Neural progenitor cell (in vitro differentiated cells): ENCODE results near the gene TDG.

Experiments
- EZH2 ChIP-seq: fragments of 200-600 bp; sonication (generic); IDR thresholded peaks from 2 replicates; pipeline ENCODE4 v1.6.1; 2017; ENCODE audit warnings: antibody characterized with exemption, mild to moderate bottlenecking, moderate library complexity
- TF ChIP-seq, protein P1 (sequence below): fragments of 200-600 bp; sonication (generic); IDR thresholded peaks from 2 replicates; pipeline ENCODE4 v1.5.1; 2017; ENCODE audit warnings: antibody characterized with exemption, mild to moderate bottlenecking

GRCh38 chr12:103957865-103958388, 7.7 kb upstream of the TDG start:
- TF ChIP-seq, protein P1, sequence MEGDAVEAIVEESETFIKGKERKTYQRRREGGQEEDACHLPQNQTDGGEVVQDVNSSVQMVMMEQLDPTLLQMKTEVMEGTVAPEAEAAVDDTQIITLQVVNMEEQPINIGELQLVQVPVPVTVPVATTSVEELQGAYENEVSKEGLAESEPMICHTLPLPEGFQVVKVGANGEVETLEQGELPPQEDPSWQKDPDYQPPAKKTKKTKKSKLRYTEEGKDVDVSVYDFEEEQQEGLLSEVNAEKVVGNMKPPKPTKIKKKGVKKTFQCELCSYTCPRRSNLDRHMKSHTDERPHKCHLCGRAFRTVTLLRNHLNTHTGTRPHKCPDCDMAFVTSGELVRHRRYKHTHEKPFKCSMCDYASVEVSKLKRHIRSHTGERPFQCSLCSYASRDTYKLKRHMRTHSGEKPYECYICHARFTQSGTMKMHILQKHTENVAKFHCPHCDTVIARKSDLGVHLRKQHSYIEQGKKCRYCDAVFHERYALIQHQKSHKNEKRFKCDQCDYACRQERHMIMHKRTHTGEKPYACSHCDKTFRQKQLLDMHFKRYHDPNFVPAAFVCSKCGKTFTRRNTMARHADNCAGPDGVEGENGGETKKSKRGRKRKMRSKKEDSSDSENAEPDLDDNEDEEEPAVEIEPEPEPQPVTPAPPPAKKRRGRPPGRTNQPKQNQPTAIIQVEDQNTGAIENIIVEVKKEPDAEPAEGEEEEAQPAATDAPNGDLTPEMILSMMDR, result no peak
- no peak for TF ChIP-seq EZH2
